IMR-90 (cell line): ENCODE data around the gene PTCH2. TPM values are rescaled to one million over a fixed set of nuclear protein-coding genes. Genes with fewer than 3 reads are reported as not detected.

Experiments used
- ATAC-seq: fragments of 200-7000 bp; cut with Tn5 transposase; 2 replicates; pipeline ENCODE4 v1.9.1; 2020; ENCODE audit warnings: low read depth, mild to moderate bottlenecking, moderate library complexity
- Bru-seq: library from RNA; stranded (reverse); fragments of 400-500 nt; gene quantifications from one replicate; lab custom pipeline; 2021; lab: Mats Ljungman, UMichigan
- BruChase-seq, 2 experiments: library from RNA; stranded (reverse); fragments of 400-500 nt; gene quantifications; one replicate each; lab custom pipeline; 2021; lab: Mats Ljungman, UMichigan
- BruUV-seq: library from RNA; stranded (reverse); fragments of 400-500 nt; replicated peaks from 2 replicates; lab custom pipeline; 2021; lab: Mats Ljungman, UMichigan
- CTCF ChIA-PET: fragments of 300-600 bp; formaldehyde crosslinking; extraction: SDS; loops from one replicate; lab custom pipeline; 2021; ENCODE audit warnings: antibody characterized with exemption; lab: Yijun Ruan, JAX
- POLR2A ChIA-PET: fragments of 300-600 bp; sonication (Branson Sonifier 250); formaldehyde crosslinking; loops from one replicate; lab custom pipeline; 2022; ENCODE audit warnings: antibody characterized with exemption; ENCODE audit not compliant: unreplicated experiment; lab: Charles Lee
- DNase-seq: peaks from one replicate; pipeline ENCODE4 v3.0.0; 2013
- H2AFZ ChIP-seq: replicated peaks from 2 replicates; pipeline ENCODE3; 2013; ENCODE audit warnings: low read length, mild to moderate bottlenecking; ENCODE audit not compliant: poor library complexity
- H2AK5ac ChIP-seq: 2 replicates; pipeline ENCODE4 v1.6.1; 2013; ENCODE audit warnings: low read depth, low read length, inconsistent platforms
- H2AK9ac ChIP-seq: replicated peaks from 2 replicates; pipeline ENCODE3; 2013; ENCODE audit warnings: mild to moderate bottlenecking, low read depth, low read length, moderate library complexity; ENCODE audit not compliant: poor library complexity
- H2BK120ac ChIP-seq: 2 replicates; pipeline ENCODE4 v1.6.1; 2013; ENCODE audit warnings: low read depth, low read length, inconsistent platforms
- H2BK15ac ChIP-seq: 3 replicates; pipeline ENCODE4 v1.6.1; 2013; ENCODE audit warnings: low read depth, low read length, inconsistent platforms
- H2BK20ac ChIP-seq: 2 replicates; pipeline ENCODE4 v1.6.1; 2013; ENCODE audit warnings: low read depth, mild to moderate bottlenecking, inconsistent platforms, low read length, moderate library complexity
- H2BK5ac ChIP-seq: 2 replicates; pipeline ENCODE4 v1.6.1; 2013; ENCODE audit warnings: mild to moderate bottlenecking, low read depth, low read length, inconsistent platforms; ENCODE audit not compliant: poor library complexity, severe bottlenecking
- H3K14ac ChIP-seq: replicated peaks from 2 replicates; pipeline ENCODE4 v1.6.1; 2013; ENCODE audit warnings: low read depth, low read length, inconsistent platforms
- H3K18ac ChIP-seq: 2 replicates; pipeline ENCODE4 v1.6.1; 2013; ENCODE audit warnings: low read depth, low read length, control low read depth
- H3K23ac ChIP-seq: 2 replicates; pipeline ENCODE4 v1.6.1; 2013; ENCODE audit warnings: low read depth, low read length, inconsistent platforms
- H3K27ac ChIP-seq: 2 replicates; pipeline ENCODE4 v1.5.1; 2013; ENCODE audit warnings: mild to moderate bottlenecking, control low read depth, low read length; ENCODE audit not compliant: insufficient read depth
- H3K27me3 ChIP-seq: 2 replicates; pipeline ENCODE4 v1.6.1; 2013; ENCODE audit warnings: low read length; ENCODE audit not compliant: control insufficient read depth, insufficient read depth
- H3K36me3 ChIP-seq: 2 replicates; pipeline ENCODE4 v1.6.1; 2013; ENCODE audit warnings: low read length, mixed read lengths; ENCODE audit not compliant: control insufficient read depth, insufficient read depth
- H3K4ac ChIP-seq: 2 replicates; pipeline ENCODE4 v1.6.1; 2013; ENCODE audit warnings: low read depth, low read length, inconsistent platforms
- H3K4me1 ChIP-seq: 2 replicates; pipeline ENCODE4 v1.6.1; 2013; ENCODE audit warnings: low read length, mixed read lengths; ENCODE audit not compliant: control insufficient read depth, insufficient read depth
- H3K4me2 ChIP-seq: 2 replicates; pipeline ENCODE4 v1.6.1; 2013; ENCODE audit warnings: low read depth, mild to moderate bottlenecking, control low read depth, low read length, moderate library complexity
- H3K4me3 ChIP-seq: 2 replicates; pipeline ENCODE4 v1.5.1; 2013; ENCODE audit warnings: low read depth, mild to moderate bottlenecking, control low read depth, low read length, moderate library complexity; ENCODE audit not compliant: insufficient read depth
- H3K56ac ChIP-seq: 2 replicates; pipeline ENCODE4 v1.6.1; 2013; ENCODE audit warnings: low read length, inconsistent platforms; ENCODE audit not compliant: insufficient read depth; ENCODE audit errors: extremely low read depth
- H3K79me1 ChIP-seq, 2 experiments: 2 replicates each; pipeline ENCODE4 v1.6.1; 2013; ENCODE audit warnings: low read length in 2 of 2, inconsistent platforms in 1 of 2, low read depth in 1 of 2
- H3K9ac ChIP-seq: 2 replicates; pipeline ENCODE4 v1.6.1; 2013; ENCODE audit warnings: low read depth, low read length, control low read depth
- H3K9me1 ChIP-seq: 2 replicates; pipeline ENCODE4 v1.6.1; 2013; ENCODE audit warnings: low read length, inconsistent platforms; ENCODE audit not compliant: insufficient read depth
- H3K9me3 ChIP-seq: 2 replicates; pipeline ENCODE4 v1.6.1; 2013; ENCODE audit warnings: low read length; ENCODE audit not compliant: control insufficient read depth, insufficient read depth
- H4K20me1 ChIP-seq: 2 replicates; pipeline ENCODE4 v1.6.1; 2013; ENCODE audit warnings: low read length, inconsistent platforms; ENCODE audit not compliant: insufficient read depth
- H4K5ac ChIP-seq: 2 replicates; pipeline ENCODE4 v1.6.1; 2013; ENCODE audit warnings: mild to moderate bottlenecking, low read depth, low read length, control low read depth
- H4K8ac ChIP-seq, 2 experiments: 2 replicates each; pipeline ENCODE4 v1.6.1; 2013; ENCODE audit warnings: low read depth in 2 of 2, low read length in 2 of 2, control low read depth in 1 of 2, inconsistent platforms in 1 of 2
- H4K91ac ChIP-seq: 2 replicates; pipeline ENCODE4 v1.6.1; 2013; ENCODE audit warnings: low read depth, low read length, inconsistent platforms; ENCODE audit not compliant: insufficient read depth
- CHD1 ChIP-seq: IDR thresholded peaks from 2 replicates; pipeline ENCODE4 v1.6.1; 2012; ENCODE audit warnings: low read depth, low read length, improper control_type of control experiment
- FOS ChIP-seq: fragments of 150-350 bp; IDR thresholded peaks from 2 replicates; pipeline ENCODE4 v1.6.1; 2016; ENCODE audit warnings: low read depth, low read length
- MAZ ChIP-seq: IDR thresholded peaks from 2 replicates; pipeline ENCODE4 v1.6.1; 2012; ENCODE audit warnings: low read depth, mild to moderate bottlenecking, low read length, improper control_type of control experiment, moderate library complexity, borderline replicate concordance
- POLR2A ChIP-seq: IDR thresholded peaks from 2 replicates; pipeline ENCODE4 v1.6.1; 2012; ENCODE audit warnings: mild to moderate bottlenecking, low read depth, low read length
- RAD21 ChIP-seq: IDR thresholded peaks from 2 replicates; pipeline ENCODE4 v1.6.1; 2012; ENCODE audit warnings: low read length, improper control_type of control experiment
- WGBS, 2 experiments: methylation state at CpG; one replicate each; pipeline versions ENCODE4 v1.1.5 to v1.1.7; 2013; ENCODE audit warnings: missing lambda C conversion rate in 2 of 2; ENCODE audit not compliant: insufficient read length in 1 of 2; ENCODE audit errors: extremely low coverage in 2 of 2; 5-methylcytosine and 5-hydroxymethylcytosine counted together
- dilution Hi-C: fragments of 300-500 bp; cut with HindIII; formaldehyde crosslinking; loops from one replicate; pipeline ENCODE4 v1.14.3; 2018; ENCODE audit warnings: low sequenced_read_pairs; ENCODE audit not compliant: unreplicated experiment
- in situ Hi-C: fragments of 300-500 bp; cut with MboI; formaldehyde crosslinking; loops from 3 replicates; pipeline ENCODE4 v1.14.3; 2019; ENCODE audit warnings: low sequenced_read_pairs, inconsistent platforms, mixed read lengths
- intact Hi-C: fragments of 100-400 bp; cut with micrococcal nuclease; formaldehyde crosslinking; loops from 2 replicates; pipeline ENCODE4 v1.10.0; 2022
- long read RNA-seq: library from polyadenylated mRNA; unstranded; transcript quantifications from one replicate; pipeline ENCODE4 v2.0.0, GENCODE V29; 2021; ENCODE audit not compliant: unreplicated experiment
- polyA plus RNA-seq, 3 experiments: library from polyadenylated mRNA; depleted of rRNA; stranded (reverse); fragments of >200 nt; gene quantifications; 2 replicates each; pipeline ENCODE4 v1.2.3, GENCODE V29; 2012; ENCODE audit warnings: low replicate concordance in 1 of 3
- total RNA-seq: library from RNA; depleted of rRNA; stranded (reverse); fragments of >200 nt; gene quantifications from 2 replicates; pipeline ENCODE4 v1.2.3, GENCODE V29; 2012; rRNA removed
- TF ChIP-seq, protein P1 (sequence below): fragments of 150-350 bp; IDR thresholded peaks from 2 replicates; pipeline ENCODE4 v1.6.1; 2016; ENCODE audit warnings: low read depth, mild to moderate bottlenecking, low read length, moderate library complexity, borderline replicate concordance
- TF ChIP-seq, protein P2 (sequence below): conservative IDR thresholded peaks from 2 replicates; pipeline ENCODE4 v1.5.1; 2012; ENCODE audit warnings: mild to moderate bottlenecking, low read depth, low read length, improper control_type of control experiment

PTCH2 gene, protein sequence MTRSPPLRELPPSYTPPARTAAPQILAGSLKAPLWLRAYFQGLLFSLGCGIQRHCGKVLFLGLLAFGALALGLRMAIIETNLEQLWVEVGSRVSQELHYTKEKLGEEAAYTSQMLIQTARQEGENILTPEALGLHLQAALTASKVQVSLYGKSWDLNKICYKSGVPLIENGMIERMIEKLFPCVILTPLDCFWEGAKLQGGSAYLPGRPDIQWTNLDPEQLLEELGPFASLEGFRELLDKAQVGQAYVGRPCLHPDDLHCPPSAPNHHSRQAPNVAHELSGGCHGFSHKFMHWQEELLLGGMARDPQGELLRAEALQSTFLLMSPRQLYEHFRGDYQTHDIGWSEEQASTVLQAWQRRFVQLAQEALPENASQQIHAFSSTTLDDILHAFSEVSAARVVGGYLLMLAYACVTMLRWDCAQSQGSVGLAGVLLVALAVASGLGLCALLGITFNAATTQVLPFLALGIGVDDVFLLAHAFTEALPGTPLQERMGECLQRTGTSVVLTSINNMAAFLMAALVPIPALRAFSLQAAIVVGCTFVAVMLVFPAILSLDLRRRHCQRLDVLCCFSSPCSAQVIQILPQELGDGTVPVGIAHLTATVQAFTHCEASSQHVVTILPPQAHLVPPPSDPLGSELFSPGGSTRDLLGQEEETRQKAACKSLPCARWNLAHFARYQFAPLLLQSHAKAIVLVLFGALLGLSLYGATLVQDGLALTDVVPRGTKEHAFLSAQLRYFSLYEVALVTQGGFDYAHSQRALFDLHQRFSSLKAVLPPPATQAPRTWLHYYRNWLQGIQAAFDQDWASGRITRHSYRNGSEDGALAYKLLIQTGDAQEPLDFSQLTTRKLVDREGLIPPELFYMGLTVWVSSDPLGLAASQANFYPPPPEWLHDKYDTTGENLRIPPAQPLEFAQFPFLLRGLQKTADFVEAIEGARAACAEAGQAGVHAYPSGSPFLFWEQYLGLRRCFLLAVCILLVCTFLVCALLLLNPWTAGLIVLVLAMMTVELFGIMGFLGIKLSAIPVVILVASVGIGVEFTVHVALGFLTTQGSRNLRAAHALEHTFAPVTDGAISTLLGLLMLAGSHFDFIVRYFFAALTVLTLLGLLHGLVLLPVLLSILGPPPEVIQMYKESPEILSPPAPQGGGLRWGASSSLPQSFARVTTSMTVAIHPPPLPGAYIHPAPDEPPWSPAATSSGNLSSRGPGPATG
- total RNA-seq (under 0.01 TPM in 2 replicates), polyA plus RNA-seq (2012; rRNA removed) (0.56 and 0.66 TPM in 2 replicates), Bru-seq, nascent RNA (percentile 39 among the genes with signal in this experiment), BruChase-seq, experiment 1, labeled RNA remaining after a 6-hour chase (percentile 49 among the genes with signal in this experiment), BruChase-seq, experiment 2, labeled RNA remaining after a 2-hour chase (percentile 48 among the genes with signal in this experiment)
- 0.36 and 0.60 TPM in 2 replicates for polyA plus RNA-seq (2012; cell fraction: cytosol; rRNA removed)
- polyA plus RNA-seq (2012; cell fraction: nucleus; rRNA removed; ENCODE audit: low replicate concordance) = 4.1 and 8.2 TPM in 2 replicates
- long read RNA-seq = 0 reads

DNA sequence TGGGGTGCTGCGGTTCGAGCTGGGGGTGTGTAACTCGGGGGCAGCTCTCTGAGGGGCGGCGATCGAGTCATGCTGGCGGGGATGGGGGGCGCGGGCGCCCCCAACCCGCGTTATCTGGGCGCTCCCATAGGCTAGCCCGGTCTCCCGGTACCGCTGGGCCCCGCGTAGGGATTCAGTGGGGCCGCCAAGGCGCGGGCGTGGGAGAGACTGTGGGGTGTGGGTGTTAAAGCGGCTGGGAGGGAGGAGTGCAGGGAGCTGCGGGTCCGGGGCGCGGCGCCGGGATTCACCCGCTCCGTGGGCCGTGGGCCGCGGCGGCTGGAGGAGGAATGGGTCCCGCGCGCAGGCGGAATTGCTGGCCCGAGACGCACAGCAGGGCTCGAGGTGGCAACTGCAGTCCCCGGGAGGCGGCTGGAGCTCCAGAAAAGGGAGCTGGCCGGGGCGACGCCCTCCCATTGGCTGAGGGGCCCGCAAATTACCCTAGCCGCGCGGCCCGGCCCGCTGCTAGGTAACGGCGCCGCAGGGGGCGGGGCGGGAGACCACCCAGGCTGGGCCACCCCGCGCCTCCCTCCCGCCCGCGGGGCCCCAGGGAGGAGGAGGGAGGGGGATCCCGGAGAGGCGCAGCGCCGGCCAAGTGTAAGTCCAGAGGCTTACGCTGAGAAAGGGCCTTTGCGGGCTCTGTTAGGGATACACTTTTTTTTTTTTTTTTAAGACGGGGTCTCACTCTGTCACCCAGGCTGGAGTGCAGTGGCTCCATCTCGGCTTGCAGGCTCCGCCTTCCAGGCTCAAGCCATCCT lies at the start of gene PTCH2:
PTCH2 (minus strand) TSS at position 392 of the 794 bp plus-strand sequence; CDS start at position 71, 321 bp downstream.
- no peak within 1 kb of the TSS for H2BK15ac ChIP-seq
- no peaks in the 10 kb centered on the region; the same call in 1 of the 2 replicates for H3K9me1 ChIP-seq
- no peak within 1 kb of the TSS for H3K9ac ChIP-seq
- ChIA-PET CTCF (no interaction called here), POLR2A (interaction anchor here (1.2 kb wide), 1 partner anchor 24 kb away, joined by 8 read pairs; no protein-coding TSS in a partner anchor)
- H3K27me3 ChIP-seq = no peaks in the 10 kb centered on the region; the same call in 1 of the 2 replicates
- peak; percentile 53 for DNase-seq
- H3K23ac ChIP-seq = peak within 1 kb of the TSS; percentile 16; the same call in 1 of the 2 replicates
- no TSS peak for BruUV-seq
- peak within 1 kb of the TSS; percentile 93 for H2AFZ ChIP-seq
- H4K91ac ChIP-seq = no peak within 1 kb of the TSS
- peak within 1 kb of the TSS; percentile 31; the same call in 1 of the 2 replicates for H3K14ac ChIP-seq
- peak within 1 kb of the TSS; percentile 89 for H2AK9ac ChIP-seq
- no peaks in the 10 kb centered on the region for H3K36me3 ChIP-seq
- intact Hi-C loops (no loop called here), dilution Hi-C loops (no loop called here), in situ Hi-C loops (no loop called here)
- H3K27ac ChIP-seq = no peak within 1 kb of the TSS; the same call in 1 of the 2 replicates
- peak within 1 kb of the TSS; percentile 54 for H3K4me2 ChIP-seq
- H4K20me1 ChIP-seq = no peaks in the 10 kb centered on the region
- no peak within 1 kb of the TSS for H2BK5ac ChIP-seq
- H4K8ac ChIP-seq = peak within 1 kb of the TSS in 1 of 2 experiments; percentile 9; a peak in 1 of 4 replicates
- WGBS, 2 experiments = 0% methylated on average over 21 of the region's 72 CpGs; no CpG with 5 or more reads in 1 of the 2 experiments
- H2BK20ac ChIP-seq = no peak within 1 kb of the TSS
- no peaks in the 10 kb centered on the region for H3K4me1 ChIP-seq
- no peak within 1 kb of the TSS for H2BK120ac ChIP-seq
- H3K56ac ChIP-seq = no peak within 1 kb of the TSS; the same call in 1 of the 2 replicates
- no peaks in the 10 kb centered on the region for H3K9me3 ChIP-seq
- peak within 1 kb of the TSS; percentile 29; the same call in 1 of the 2 replicates for H2AK5ac ChIP-seq
- H3K18ac ChIP-seq = no peak within 1 kb of the TSS
- H3K79me1 ChIP-seq = no peaks in the 10 kb centered on the region
- H4K5ac ChIP-seq = no peak within 1 kb of the TSS
- peak within 1 kb of the TSS; percentile 20; the same call in 1 of the 2 replicates for H3K4ac ChIP-seq
- H3K4me3 ChIP-seq = peak within 1 kb of the TSS; percentile 51
- peak; percentile 95 for ATAC-seq
- TF ChIP-seq FOS (no peak), MAZ (peak; percentile 84; the same call in 1 of the 2 replicates), RAD21 (no peak), POLR2A (no peak), CHD1 (no peak)
- TF ChIP-seq, protein P1, sequence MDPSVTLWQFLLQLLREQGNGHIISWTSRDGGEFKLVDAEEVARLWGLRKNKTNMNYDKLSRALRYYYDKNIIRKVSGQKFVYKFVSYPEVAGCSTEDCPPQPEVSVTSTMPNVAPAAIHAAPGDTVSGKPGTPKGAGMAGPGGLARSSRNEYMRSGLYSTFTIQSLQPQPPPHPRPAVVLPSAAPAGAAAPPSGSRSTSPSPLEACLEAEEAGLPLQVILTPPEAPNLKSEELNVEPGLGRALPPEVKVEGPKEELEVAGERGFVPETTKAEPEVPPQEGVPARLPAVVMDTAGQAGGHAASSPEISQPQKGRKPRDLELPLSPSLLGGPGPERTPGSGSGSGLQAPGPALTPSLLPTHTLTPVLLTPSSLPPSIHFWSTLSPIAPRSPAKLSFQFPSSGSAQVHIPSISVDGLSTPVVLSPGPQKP = no peak
- TF ChIP-seq, protein P2, sequence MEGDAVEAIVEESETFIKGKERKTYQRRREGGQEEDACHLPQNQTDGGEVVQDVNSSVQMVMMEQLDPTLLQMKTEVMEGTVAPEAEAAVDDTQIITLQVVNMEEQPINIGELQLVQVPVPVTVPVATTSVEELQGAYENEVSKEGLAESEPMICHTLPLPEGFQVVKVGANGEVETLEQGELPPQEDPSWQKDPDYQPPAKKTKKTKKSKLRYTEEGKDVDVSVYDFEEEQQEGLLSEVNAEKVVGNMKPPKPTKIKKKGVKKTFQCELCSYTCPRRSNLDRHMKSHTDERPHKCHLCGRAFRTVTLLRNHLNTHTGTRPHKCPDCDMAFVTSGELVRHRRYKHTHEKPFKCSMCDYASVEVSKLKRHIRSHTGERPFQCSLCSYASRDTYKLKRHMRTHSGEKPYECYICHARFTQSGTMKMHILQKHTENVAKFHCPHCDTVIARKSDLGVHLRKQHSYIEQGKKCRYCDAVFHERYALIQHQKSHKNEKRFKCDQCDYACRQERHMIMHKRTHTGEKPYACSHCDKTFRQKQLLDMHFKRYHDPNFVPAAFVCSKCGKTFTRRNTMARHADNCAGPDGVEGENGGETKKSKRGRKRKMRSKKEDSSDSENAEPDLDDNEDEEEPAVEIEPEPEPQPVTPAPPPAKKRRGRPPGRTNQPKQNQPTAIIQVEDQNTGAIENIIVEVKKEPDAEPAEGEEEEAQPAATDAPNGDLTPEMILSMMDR = no peak
